T-helper 2 cell treated with Interferon-gamma antibody and Interleukin-4, amounts not matched to agents 5 μg/mL and 100 μg/mL, for 36 hours (primary cell): ENCODE data around the gene PIK3R6.

Experiments used
- DNase-seq: peaks from one replicate; pipeline ENCODE4 v3.0.0; 2021; ENCODE audit warnings: low spot score
- H3K27ac Mint-ChIP-seq: one replicate; pipeline ENCODE4 v1.8.0; 2021; ENCODE audit warnings: mild to moderate bottlenecking, mixed read lengths
- H3K27me3 Mint-ChIP-seq: one replicate; pipeline ENCODE4 v1.8.0; 2021; ENCODE audit warnings: low read depth, mixed read lengths
- H3K36me3 Mint-ChIP-seq: one replicate; pipeline ENCODE4 v1.8.0; 2021; ENCODE audit warnings: low read depth, mixed read lengths
- H3K4me1 Mint-ChIP-seq: one replicate; pipeline ENCODE4 v1.8.0; 2021; ENCODE audit warnings: low read depth, mixed read lengths
- H3K4me3 Mint-ChIP-seq: one replicate; pipeline ENCODE4 v1.8.0; 2022; ENCODE audit warnings: mild to moderate bottlenecking, moderate library complexity, mixed read lengths
- H3K9me3 Mint-ChIP-seq: one replicate; pipeline ENCODE4 v1.8.0; 2021; ENCODE audit warnings: mixed read lengths

The PIK3R6 gene

GRCh38 chr17:8800656-8801055, 66.8 kb downstream of the PIK3R6 start:
- no peak for DNase-seq
- Mint-ChIP-seq H3K9me3 (no peaks in the 10 kb centered on the region), H3K27me3 (no peaks in the 10 kb centered on the region)

GRCh38 chr17:8799570-8800212, 67.8 kb downstream of the PIK3R6 start:
- Mint-ChIP-seq H3K4me1 (no peaks in the 10 kb centered on the region), H3K9me3 (no peaks in the 10 kb centered on the region), H3K27ac (no peak overlapping the region), H3K4me3 (no peak overlapping the region), H3K36me3 (peaks cover 10% of the 10 kb centered on the region), H3K27me3 (no peaks in the 10 kb centered on the region)
- no peak for DNase-seq

More at GRCh38 chr17:8800656-8801055, 66.8 kb downstream of the PIK3R6 start:
- peaks cover 10% of the 10 kb centered on the region for H3K36me3 Mint-ChIP-seq
- no peaks in the 10 kb centered on the region for H3K4me1 Mint-ChIP-seq
- H3K4me3 Mint-ChIP-seq = no peak overlapping the region
- no peak overlapping the region for H3K27ac Mint-ChIP-seq

DNA sequence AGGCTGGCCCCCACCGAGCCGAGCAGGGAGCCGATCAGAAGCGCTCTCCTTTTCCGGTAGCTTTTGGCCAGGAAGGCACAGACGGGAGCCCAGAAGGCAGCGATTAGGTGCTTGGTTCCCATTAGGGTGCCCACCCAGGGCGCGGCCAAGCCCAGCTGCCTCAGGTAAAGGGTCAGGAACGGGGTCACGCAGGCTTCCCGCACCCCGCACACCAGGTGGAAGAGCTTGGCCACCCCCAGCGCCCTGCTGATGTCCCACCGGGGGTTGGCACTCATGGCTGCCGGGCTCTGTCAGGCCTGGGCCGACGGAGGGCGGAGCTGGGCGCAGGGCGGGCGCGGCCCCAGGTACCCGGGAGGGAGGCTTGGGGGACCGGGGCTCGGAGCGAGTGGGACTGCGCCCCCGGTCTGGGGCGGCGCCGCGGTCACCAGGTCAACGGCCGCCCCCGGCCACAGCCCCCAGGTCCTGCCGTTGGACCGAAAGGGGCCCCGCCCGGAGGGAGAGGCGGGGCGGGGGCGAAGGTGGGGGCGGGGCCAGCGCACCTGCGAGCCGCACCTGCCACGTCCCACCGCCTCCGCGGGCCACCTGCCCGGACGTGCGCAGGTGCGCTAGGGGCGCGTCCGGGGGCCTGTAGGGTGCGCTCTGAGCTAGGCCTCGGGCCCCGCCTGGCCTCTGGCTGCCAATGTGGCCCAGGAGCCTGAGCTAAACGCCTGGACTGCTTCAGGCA, 68.5 kb downstream of the PIK3R6 start, which contains the start of gene MFSD6L:
MFSD6L (minus strand) TSS at position 520 of the 724 bp plus-strand sequence; CDS start at position 275, 245 bp downstream.
- H3K4me1 Mint-ChIP-seq = no peaks in the 10 kb centered on the region
- peaks cover 10% of the 10 kb centered on the region for H3K36me3 Mint-ChIP-seq
- no peak within 1 kb of the TSS for H3K27ac Mint-ChIP-seq

GRCh38 chr17:8798176-8798845, 69.2 kb downstream of the PIK3R6 start:
- Mint-ChIP-seq H3K4me3 (no peak overlapping the region), H3K27me3 (no peaks in the 10 kb centered on the region), H3K4me1 (no peaks in the 10 kb centered on the region), H3K27ac (no peak overlapping the region), H3K9me3 (no peaks in the 10 kb centered on the region), H3K36me3 (peaks cover 9% of the 10 kb centered on the region)
- DNase-seq = no peak

More for the DNA sequence above, 68.5 kb downstream of the PIK3R6 start, which contains the start of gene MFSD6L:
- H3K4me3 Mint-ChIP-seq = no peak within 1 kb of the TSS
- H3K9me3 Mint-ChIP-seq = no peaks in the 10 kb centered on the region
- DNase-seq = no peak
- H3K27me3 Mint-ChIP-seq = no peaks in the 10 kb centered on the region

DNA sequence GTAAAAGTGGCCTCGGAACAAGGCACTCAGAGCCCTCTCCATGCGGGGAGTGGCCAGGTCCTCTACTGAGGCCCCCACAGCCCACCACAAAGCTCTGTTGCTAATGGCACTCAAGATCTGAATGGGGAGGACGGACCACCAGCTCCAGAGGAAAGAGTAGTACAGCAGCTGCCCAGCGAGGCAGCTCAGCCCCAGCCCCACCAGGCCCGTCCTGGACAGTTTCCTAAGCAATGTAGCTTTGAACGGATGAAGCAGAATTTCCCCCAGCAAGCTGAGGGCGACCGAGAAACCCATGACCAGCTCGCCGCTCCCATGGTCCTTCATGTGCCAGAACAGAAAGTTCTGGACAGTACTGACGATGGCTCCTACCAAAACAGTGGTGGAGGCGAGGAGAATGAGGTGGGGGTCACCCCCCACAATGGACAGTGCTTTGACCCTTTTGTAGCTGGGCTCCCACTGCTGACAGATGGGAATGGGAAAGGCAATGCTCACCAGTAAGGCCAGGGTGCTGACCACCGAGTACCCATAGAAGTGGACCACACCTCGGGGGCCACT, 69.8 kb downstream of the PIK3R6 start:
- H3K36me3 Mint-ChIP-seq = peaks cover 6% of the 10 kb centered on the region
- H3K9me3 Mint-ChIP-seq = no peaks in the 10 kb centered on the region
- H3K4me1 Mint-ChIP-seq = no peaks in the 10 kb centered on the region
- H3K27ac Mint-ChIP-seq = no peak overlapping the region
- DNase-seq = no peak
- no peak overlapping the region for H3K4me3 Mint-ChIP-seq
- no peaks in the 10 kb centered on the region for H3K27me3 Mint-ChIP-seq

GRCh38 chr17:8794636-8795035, 72.8 kb downstream of the PIK3R6 start:
- no peak overlapping the region for H3K4me3 Mint-ChIP-seq
- no peaks in the 10 kb centered on the region for H3K4me1 Mint-ChIP-seq
- H3K36me3 Mint-ChIP-seq = no peaks in the 10 kb centered on the region
- no peaks in the 10 kb centered on the region for H3K27me3 Mint-ChIP-seq
- DNase-seq = no peak
- no peaks in the 10 kb centered on the region for H3K9me3 Mint-ChIP-seq
- H3K27ac Mint-ChIP-seq = no peak overlapping the region

DNA sequence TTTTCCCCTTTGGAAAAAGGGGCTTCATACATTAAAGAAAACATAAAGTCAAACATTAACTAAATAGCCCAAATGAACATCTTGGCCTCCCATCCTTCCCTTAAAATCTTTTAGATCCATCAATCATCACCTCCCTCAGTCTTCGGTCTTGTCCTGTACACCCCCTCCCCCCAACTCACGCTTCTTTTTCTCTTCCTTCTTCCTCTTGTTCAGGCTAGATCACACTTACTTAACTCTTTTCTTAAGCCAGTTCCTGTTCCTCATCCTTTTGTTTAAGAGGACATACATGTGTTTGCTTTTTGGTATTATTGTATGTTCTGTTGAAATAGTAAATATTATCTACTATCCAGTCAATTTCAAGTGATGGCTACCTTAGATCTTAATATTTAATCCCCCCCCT, 73.8 kb downstream of the PIK3R6 start:
- Mint-ChIP-seq H3K9me3 (no peaks in the 10 kb centered on the region), H3K27ac (no peak overlapping the region), H3K4me1 (no peaks in the 10 kb centered on the region), H3K36me3 (no peaks in the 10 kb centered on the region), H3K27me3 (no peaks in the 10 kb centered on the region), H3K4me3 (no peak overlapping the region)
- DNase-seq = no peak

DNA sequence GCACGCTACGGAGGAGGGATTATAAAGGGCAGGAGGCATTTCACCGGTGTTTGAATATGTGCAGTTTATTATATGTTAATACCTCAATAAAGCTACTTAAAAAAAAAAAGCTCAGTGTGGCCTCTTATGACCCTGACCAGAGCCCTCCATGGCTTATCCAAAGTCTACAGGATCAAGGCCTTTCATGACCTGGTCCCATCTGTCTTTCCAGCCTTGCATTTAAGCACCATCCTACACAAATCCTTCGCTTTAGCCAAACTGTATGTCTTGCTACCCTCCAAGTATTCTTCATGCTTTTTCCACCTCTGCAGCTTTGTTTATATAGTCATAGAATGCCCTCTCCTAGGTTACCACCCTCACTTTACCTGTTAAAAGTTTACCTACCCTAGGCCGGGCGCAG, 74.8 kb downstream of the PIK3R6 start:
- Mint-ChIP-seq H3K4me1 (no peaks in the 10 kb centered on the region), H3K27me3 (no peaks in the 10 kb centered on the region), H3K27ac (no peak overlapping the region), H3K4me3 (no peak overlapping the region), H3K36me3 (no peaks in the 10 kb centered on the region), H3K9me3 (no peaks in the 10 kb centered on the region)
- DNase-seq = no peak

DNA sequence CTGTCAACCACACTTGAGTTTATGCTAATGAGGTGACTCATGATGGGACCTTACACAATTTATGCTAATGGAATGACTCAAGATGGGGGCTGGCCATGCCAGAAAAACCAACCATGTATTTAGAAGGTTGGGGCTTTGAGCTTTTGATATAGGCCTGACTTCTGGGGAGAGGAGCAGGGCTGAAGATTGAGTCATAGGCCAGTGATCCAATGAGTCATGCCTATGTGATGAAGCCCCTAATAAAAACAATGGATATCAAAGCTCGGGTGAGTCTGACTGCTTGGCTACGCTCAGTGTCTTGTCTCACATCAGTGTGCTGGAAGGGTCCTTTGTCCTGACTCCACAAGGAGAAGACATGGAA, 75.6 kb downstream of the PIK3R6 start:
- H3K36me3 Mint-ChIP-seq = no peaks in the 10 kb centered on the region
- H3K9me3 Mint-ChIP-seq = no peaks in the 10 kb centered on the region
- H3K27me3 Mint-ChIP-seq = no peaks in the 10 kb centered on the region
- no peak for DNase-seq
- H3K27ac Mint-ChIP-seq = no peak overlapping the region
- H3K4me1 Mint-ChIP-seq = no peaks in the 10 kb centered on the region
- no peak overlapping the region for H3K4me3 Mint-ChIP-seq

- Mint-ChIP-seq H3K4me3 (no peak overlapping the region), H3K4me1 (no peaks in the 10 kb centered on the region), H3K9me3 (no peaks in the 10 kb centered on the region), H3K27ac (no peak overlapping the region), H3K27me3 (no peaks in the 10 kb centered on the region), H3K36me3 (no peaks in the 10 kb centered on the region)
- DNase-seq = no peak
Observed at GRCh38 chr17:8791248-8791909, 76.1 kb downstream of the PIK3R6 start.

DNA sequence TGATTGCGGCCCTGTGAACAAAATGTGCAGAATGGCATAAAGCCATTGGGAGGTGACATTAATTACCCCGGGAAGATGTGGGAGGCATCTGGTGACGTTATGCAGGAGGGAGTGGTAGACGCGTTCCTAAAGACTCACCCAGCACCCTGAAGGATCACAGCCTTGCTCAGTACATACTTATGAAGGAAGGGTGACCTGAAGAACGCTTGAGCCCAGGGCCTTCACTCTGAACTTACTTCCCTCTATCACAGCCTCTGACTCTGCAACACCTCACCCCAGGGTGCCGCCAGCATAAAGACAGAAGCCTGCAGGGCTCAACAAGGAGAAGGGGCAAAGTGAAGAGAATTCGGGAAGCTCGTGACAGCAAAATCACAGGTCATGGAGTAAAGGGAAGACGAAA, 77.7 kb downstream of the PIK3R6 start:
- no peaks in the 10 kb centered on the region for H3K27me3 Mint-ChIP-seq
- no peak overlapping the region for H3K27ac Mint-ChIP-seq
- DNase-seq = no peak
- H3K4me1 Mint-ChIP-seq = no peaks in the 10 kb centered on the region
- H3K9me3 Mint-ChIP-seq = no peaks in the 10 kb centered on the region
- H3K4me3 Mint-ChIP-seq = no peak overlapping the region
- H3K36me3 Mint-ChIP-seq = no peaks in the 10 kb centered on the region

DNA sequence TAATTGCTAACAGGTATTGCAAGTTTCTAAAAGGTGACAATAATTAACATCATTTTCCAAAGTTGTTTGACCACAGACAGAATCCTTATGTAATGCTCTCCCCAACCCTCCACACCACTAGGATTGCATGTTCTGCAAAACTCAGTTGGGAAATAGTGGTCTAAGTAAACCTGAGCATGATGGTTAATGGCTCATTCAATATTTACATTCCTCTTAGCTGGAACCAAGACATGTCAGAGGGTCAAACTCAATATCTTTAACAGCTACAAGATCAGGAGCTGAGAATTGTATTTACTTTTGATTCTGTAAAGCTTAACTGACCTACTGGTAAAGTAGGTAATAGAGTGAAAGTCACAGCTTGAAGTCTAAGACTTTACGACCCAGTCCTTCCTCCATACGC, 78.5 kb downstream of the PIK3R6 start:
- no peak for DNase-seq
- H3K36me3 Mint-ChIP-seq = no peaks in the 10 kb centered on the region
- H3K4me1 Mint-ChIP-seq = no peaks in the 10 kb centered on the region
- H3K9me3 Mint-ChIP-seq = no peaks in the 10 kb centered on the region
- no peaks in the 10 kb centered on the region for H3K27me3 Mint-ChIP-seq
- no peak overlapping the region for H3K4me3 Mint-ChIP-seq
- no peak overlapping the region for H3K27ac Mint-ChIP-seq

- peaks cover 9% of the 10 kb centered on the region for H3K27me3 Mint-ChIP-seq
- no peaks in the 10 kb centered on the region for H3K36me3 Mint-ChIP-seq
- no peaks in the 10 kb centered on the region for H3K9me3 Mint-ChIP-seq
- no peaks in the 10 kb centered on the region for H3K4me1 Mint-ChIP-seq
- H3K4me3 Mint-ChIP-seq = no peak overlapping the region
- no peak overlapping the region for H3K27ac Mint-ChIP-seq
- DNase-seq = peak; percentile 29
Observed at GRCh38 chr17:8785547-8786413, 81.7 kb downstream of the PIK3R6 start.
